ENCODE results near the gene USP19. TPM values are rescaled to one million over a fixed set of nuclear protein-coding genes. Genes with fewer than 3 reads are reported as not detected.

Gene USP19
- total and polyA plus RNA-seq, 2 of the 8 experiments (the other 6 are each of a cell fraction or from before 2014, with no cell fraction given) = 46.4 to 65.8 TPM

DNA sequence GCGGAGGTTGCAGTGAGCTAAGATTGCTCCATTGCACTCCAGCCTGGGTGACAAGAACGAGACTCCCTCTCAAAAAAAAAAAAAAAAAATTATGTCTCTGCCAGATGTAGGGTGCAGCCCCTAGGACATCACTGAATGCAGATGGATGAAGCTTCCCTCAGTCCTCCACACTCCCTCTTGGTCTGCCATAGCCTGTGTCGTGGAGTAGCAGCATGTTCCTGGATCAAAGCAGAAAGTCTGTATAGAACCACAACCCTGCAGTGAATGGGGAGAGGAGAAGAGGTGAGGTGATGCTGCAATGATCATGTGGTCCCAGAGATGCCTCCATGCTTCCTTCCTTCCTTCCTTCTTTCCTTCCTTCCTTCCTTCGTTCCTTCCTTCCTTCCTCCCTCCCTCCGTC is 27.5 kb upstream of the USP19 start:
- Histone ChIP-seq H2BK12ac (ENCODE audit: low read depth, low read length) (no peak overlapping the region), H3K23ac (ENCODE audit: insufficient read length) (no peak overlapping the region), H4K5ac (ENCODE audit: insufficient read length, low read depth, low read length) (no peak overlapping the region), H3K23me2 (ENCODE audit: low read depth, low read length) (no peaks in the 10 kb centered on the region), H2BK20ac (ENCODE audit: low read length) (no peak overlapping the region), H2AK5ac (ENCODE audit: low read depth, low read length) (no peak overlapping the region), H3K14ac (ENCODE audit: insufficient read length) (no peak overlapping the region), H2BK120ac (replicated peaks; ENCODE audit: low read depth, low read length) (no peak overlapping the region), H2BK5ac (ENCODE audit: low read depth, low read length) (no peak overlapping the region; the same call in 1 of the 2 replicates), H3K9me3 (ENCODE audit: insufficient read depth in 2 of 2, low read depth in 1 of 2, low read length in 1 of 2) (peaks cover 0 to 3% of the 10 kb centered on the region in 2 experiments; a peak in 1 of 4 replicates), H2BK15ac (ENCODE audit: low read length) (no peak overlapping the region), H3K4me2 (ENCODE audit: insufficient read depth in 1 of 2, low read depth in 2 of 2, low read length in 2 of 2) (no peak overlapping the region), H3K56ac (replicated peaks; ENCODE audit: insufficient read length, low read depth, low read length) (no peak overlapping the region), H3K4ac (replicated peaks; ENCODE audit: insufficient read length, low read depth, low read length) (no peak overlapping the region), H4K8ac (ENCODE audit: extremely low read depth, insufficient read depth, low read length) (no peak overlapping the region), H3K27ac (ENCODE audit: low read depth, low read length) (no peak overlapping the region), H3K79me2 (ENCODE audit: control insufficient read depth in 1 of 2, insufficient read depth in 2 of 2, low read length in 2 of 2) (no peaks in the 10 kb centered on the region), H3K18ac (ENCODE audit: extremely low read depth, low read length) (no peak overlapping the region), H4K20me1 (replicated peaks in 1 of 2; ENCODE audit: control insufficient read depth in 1 of 2, insufficient read depth in 2 of 2, low read length in 2 of 2) (no peaks in the 10 kb centered on the region), H4K91ac (replicated peaks; ENCODE audit: insufficient read length, low read length) (no peak overlapping the region), H3K4me3 (ENCODE audit: extremely low read depth in 1 of 4, insufficient read depth in 2 of 4, low read depth in 3 of 4, low read length in 4 of 4) (no peak overlapping the region), H3K4me1 (replicated peaks in 1 of 4; ENCODE audit: control insufficient read depth in 3 of 4, insufficient read depth in 4 of 4, low read length in 3 of 4) (no peaks in the 10 kb centered on the region), H2AFZ (ENCODE audit: low read length) (no peak overlapping the region), H3K9ac (replicated peaks in 1 of 4; ENCODE audit: extremely low read depth in 1 of 4, low read depth in 3 of 4, low read length in 3 of 4) (no peak overlapping the region), H3K27me3 (replicated peaks in 1 of 4; ENCODE audit: control insufficient read depth in 3 of 4, extremely low read depth in 1 of 4, insufficient read depth in 3 of 4, low read length in 3 of 4) (no peaks in the 10 kb centered on the region; a peak in 1 of 7 replicates), H3K36me3 (ENCODE audit: control insufficient read depth in 2 of 4, insufficient read depth in 4 of 4, low read length in 3 of 4) (no peaks in the 10 kb centered on the region), H3K79me1 (ENCODE audit: low read depth, low read length) (no peaks in the 10 kb centered on the region)
- ChIA-PET POLR2A (ENCODE audit: partially characterized antibody) (interaction anchor here (0.8 to 1.2 kb wide), 2 partner anchors 13 to 16 kb away, joined by 3 read pairs; no protein-coding TSS in a partner anchor), CTCF (ENCODE audit: partially characterized antibody) (interaction anchor here (1.0 to 1.1 kb wide), 3 partner anchors 14 to 54 kb away, joined by 3 to 5 read pairs (median 4); partner anchors contain the start of genes KLHDC8B and QRICH1)
- DNase-seq (ENCODE audit: low read depth in 1 of 2, low spot score in 2 of 2) (no peak), FAIRE-seq (no peak)
- WGBS, 2 experiments (ENCODE audit: extremely low coverage in 1 of 2, insufficient coverage in 1 of 2, insufficient read length in 1 of 2, insufficient replicate concordance in 2 of 2, low coverage in 1 of 2, low lambda C conversion rate in 2 of 2, missing lambda C conversion rate in 1 of 2) = 77% methylated on average over 4 of the region's 5 CpGs; no CpG with 5 or more reads in 1 of the 2 experiments
- TF ChIP-seq FOSL1 (IDR thresholded peaks at IDR 0.05; ENCODE audit: insufficient read depth, low read depth, low read length) (no peak), YY1 (IDR thresholded peaks at IDR 0.05; ENCODE audit: low read depth, low read length) (no peak), RXRA (IDR thresholded peaks at IDR 0.05; ENCODE audit: insufficient read depth, low read depth, low read length) (no peak), TEAD4 (IDR thresholded peaks at IDR 0.05; ENCODE audit: low read depth, low read length) (no peak), JUND (IDR thresholded peaks at IDR 0.05; ENCODE audit: low read length) (no peak), POLR2A (IDR thresholded peaks at IDR 0.05; ENCODE audit: control extremely low read depth in 1 of 2, low read depth in 2 of 2, low read length in 2 of 2) (no peak), SIX5 (IDR thresholded peaks at IDR 0.05; ENCODE audit: low read depth, low read length) (no peak), TAF7 (optimal IDR thresholded peaks at IDR 0.05; ENCODE audit: borderline replicate concordance, low read depth, low read length) (no peak)
- TF ChIP-seq, protein P1, sequence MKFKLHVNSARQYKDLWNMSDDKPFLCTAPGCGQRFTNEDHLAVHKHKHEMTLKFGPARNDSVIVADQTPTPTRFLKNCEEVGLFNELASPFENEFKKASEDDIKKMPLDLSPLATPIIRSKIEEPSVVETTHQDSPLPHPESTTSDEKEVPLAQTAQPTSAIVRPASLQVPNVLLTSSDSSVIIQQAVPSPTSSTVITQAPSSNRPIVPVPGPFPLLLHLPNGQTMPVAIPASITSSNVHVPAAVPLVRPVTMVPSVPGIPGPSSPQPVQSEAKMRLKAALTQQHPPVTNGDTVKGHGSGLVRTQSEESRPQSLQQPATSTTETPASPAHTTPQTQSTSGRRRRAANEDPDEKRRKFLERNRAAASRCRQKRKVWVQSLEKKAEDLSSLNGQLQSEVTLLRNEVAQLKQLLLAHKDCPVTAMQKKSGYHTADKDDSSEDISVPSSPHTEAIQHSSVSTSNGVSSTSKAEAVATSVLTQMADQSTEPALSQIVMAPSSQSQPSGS (IDR thresholded peaks at IDR 0.05; ENCODE audit: low read length) = no peak
